ENCODE results near the gene DNASE1L1. TPM values are rescaled to one million over a fixed set of nuclear protein-coding genes. Genes with fewer than 3 reads are reported as not detected.

DNASE1L1 gene
- polyA plus RNA-seq, 1 experiment, result 25.7 TPM

GRCh38 chrX:154419688-154420401 is 10.8 kb upstream of the DNASE1L1 start:
- Histone ChIP-seq H3K9me3 (ENCODE audit: control insufficient read depth, insufficient read depth, low read length) (no peaks in the 10 kb centered on the region), H3K4me3 (ENCODE audit: low read depth, low read length) (no peak overlapping the region), H3K27me3 (ENCODE audit: control insufficient read depth, insufficient read depth, low read length) (no peaks in the 10 kb centered on the region), H3K27ac (ENCODE audit: low read depth, low read length) (no peak overlapping the region)
- ChIA-PET CTCF (no interaction called here), POLR2A (no interaction called here)
- no peak for DNase-seq (ENCODE audit: low read depth, low spot score)
- TF ChIP-seq CTCF (IDR thresholded peaks at IDR 0.05; ENCODE audit: low read depth, low read length), result no peak

GRCh38 chrX:154419189-154419588 is 10.1 kb upstream of the DNASE1L1 start:
- CTCF ChIA-PET, result no interaction called here
- TF ChIP-seq CTCF (IDR thresholded peaks at IDR 0.05; ENCODE audit: low read depth, low read length), result no peak
- no peaks in the 10 kb centered on the region for H3K9me3 ChIP-seq (ENCODE audit: control insufficient read depth, insufficient read depth, low read length)
- H3K4me3 ChIP-seq (ENCODE audit: low read depth, low read length), result no peak overlapping the region
- H3K27me3 ChIP-seq (ENCODE audit: control insufficient read depth, insufficient read depth, low read length), result no peaks in the 10 kb centered on the region
- H3K27ac ChIP-seq (ENCODE audit: low read depth, low read length), result no peak overlapping the region
- POLR2A ChIA-PET, result no interaction called here
- no peak for DNase-seq (ENCODE audit: low read depth, low spot score)

- DNase-seq (ENCODE audit: low read depth, low spot score), result no peak
- TF ChIP-seq CTCF (IDR thresholded peaks at IDR 0.05; ENCODE audit: low read depth, low read length), result no peak
- Histone ChIP-seq H3K27me3 (ENCODE audit: control insufficient read depth, insufficient read depth, low read length) (no peaks in the 10 kb centered on the region), H3K9me3 (ENCODE audit: control insufficient read depth, insufficient read depth, low read length) (no peaks in the 10 kb centered on the region), H3K4me3 (ENCODE audit: low read depth, low read length) (no peak overlapping the region), H3K27ac (ENCODE audit: low read depth, low read length) (no peak overlapping the region)
- ChIA-PET CTCF (no interaction called here), POLR2A (interaction anchor here (0.6 to 0.7 kb wide), 3 partner anchors 19 to 61 kb away, joined by 3 to 5 read pairs (median 5); no protein-coding TSS in a partner anchor)
These were observed 8.1 kb upstream of the DNASE1L1 start for GRCh38 chrX:154417157-154417556.

- POLR2A ChIA-PET, result no interaction called here
- Histone ChIP-seq H3K4me3 (ENCODE audit: low read depth, low read length) (no peak overlapping the region), H3K27me3 (ENCODE audit: control insufficient read depth, insufficient read depth, low read length) (no peaks in the 10 kb centered on the region), H3K9me3 (ENCODE audit: control insufficient read depth, insufficient read depth, low read length) (no peaks in the 10 kb centered on the region), H3K27ac (ENCODE audit: low read depth, low read length) (no peak overlapping the region)
- no peak for TF ChIP-seq CTCF (IDR thresholded peaks at IDR 0.05; ENCODE audit: low read depth, low read length)
- CTCF ChIA-PET, result no interaction called here
- no peak for DNase-seq (ENCODE audit: low read depth, low spot score)
These were observed 4.1 kb upstream of the DNASE1L1 start for GRCh38 chrX:154413142-154413541.

GRCh38 chrX:154412468-154412867 is 3.4 kb upstream of the DNASE1L1 start:
- CTCF ChIA-PET, result no interaction called here
- Histone ChIP-seq H3K27me3 (ENCODE audit: control insufficient read depth, insufficient read depth, low read length) (no peaks in the 10 kb centered on the region), H3K9me3 (ENCODE audit: control insufficient read depth, insufficient read depth, low read length) (no peaks in the 10 kb centered on the region), H3K27ac (ENCODE audit: low read depth, low read length) (no peak overlapping the region), H3K4me3 (ENCODE audit: low read depth, low read length) (peak overlapping the region; percentile 64)
- POLR2A ChIA-PET, result no interaction called here
- no peak for TF ChIP-seq CTCF (IDR thresholded peaks at IDR 0.05; ENCODE audit: low read depth, low read length)
- no peak for DNase-seq (ENCODE audit: low read depth, low spot score)

Data from AG04450 (cell line).